Mesendoderm (in vitro differentiated cells): Measurements from ENCODE around the gene SIK1.

Experiments
- DNase-seq: peaks from one replicate; pipeline ENCODE4 v3.0.0; 2013
- H2AK5ac ChIP-seq: 2 replicates; pipeline ENCODE4 v1.6.1; 2013; ENCODE audit warnings: low read length, inconsistent platforms
- H2BK120ac ChIP-seq: 2 replicates; pipeline ENCODE4 v1.6.1; 2013; ENCODE audit warnings: low read depth, mild to moderate bottlenecking, low read length, moderate library complexity, mixed read lengths
- H2BK15ac ChIP-seq: replicated peaks from 2 replicates; pipeline ENCODE4 v1.6.1; 2013; ENCODE audit warnings: low read depth, mild to moderate bottlenecking, moderate library complexity
- H2BK5ac ChIP-seq: 2 replicates; pipeline ENCODE4 v1.6.1; 2013; ENCODE audit warnings: low read length, inconsistent platforms
- H3K18ac ChIP-seq: 2 replicates; pipeline ENCODE4 v1.6.1; 2013; ENCODE audit warnings: mild to moderate bottlenecking, low read length, mixed read lengths
- H3K23ac ChIP-seq: one replicate; pipeline ENCODE4 v1.6.1; 2013; ENCODE audit warnings: low read length
- H3K27ac ChIP-seq: 2 replicates; pipeline ENCODE4 v1.5.1; 2013; ENCODE audit warnings: low read depth, mild to moderate bottlenecking, inconsistent platforms, low read length, moderate library complexity
- H3K27me3 ChIP-seq: 2 replicates; pipeline ENCODE4 v1.6.1; 2013; ENCODE audit warnings: low read length, control low read depth, mild to moderate bottlenecking, inconsistent platforms; ENCODE audit not compliant: insufficient read depth, poor library complexity
- H3K36me3 ChIP-seq: 2 replicates; pipeline ENCODE4 v1.6.1; 2013; ENCODE audit warnings: low read length, inconsistent platforms; ENCODE audit not compliant: control insufficient read depth, insufficient read depth
- H3K4ac ChIP-seq: one replicate; pipeline ENCODE4 v1.6.1; 2013; ENCODE audit warnings: low read depth, mild to moderate bottlenecking, low read length, moderate library complexity
- H3K4me1 ChIP-seq: 2 replicates; pipeline ENCODE4 v1.6.1; 2013; ENCODE audit warnings: low read depth, low read length, inconsistent platforms; ENCODE audit not compliant: control insufficient read depth
- H3K4me2 ChIP-seq: 2 replicates; pipeline ENCODE4 v1.6.1; 2013; ENCODE audit warnings: low read length
- H3K4me3 ChIP-seq: 2 replicates; pipeline ENCODE4 v1.5.1; 2013; ENCODE audit warnings: mild to moderate bottlenecking, low read length
- H3K56ac ChIP-seq: one replicate; pipeline ENCODE4 v1.6.1; 2013; ENCODE audit warnings: low read length
- H3K79me1 ChIP-seq: 2 replicates; pipeline ENCODE4 v1.6.1; 2013; ENCODE audit warnings: low read length, inconsistent platforms
- H3K79me2 ChIP-seq: 2 replicates; pipeline ENCODE4 v1.6.1; 2013; ENCODE audit warnings: mild to moderate bottlenecking, low read length; ENCODE audit not compliant: control insufficient read depth, insufficient read depth
- H3K9ac ChIP-seq: 2 replicates; pipeline ENCODE4 v1.6.1; 2013; ENCODE audit warnings: low read length, inconsistent platforms
- H4K5ac ChIP-seq: one replicate; pipeline ENCODE4 v1.6.1; 2013; ENCODE audit warnings: low read length
- H4K8ac ChIP-seq: one replicate; pipeline ENCODE4 v1.6.1; 2013; ENCODE audit warnings: low read depth, mild to moderate bottlenecking, control low read depth, low read length, moderate library complexity
- WGBS: extraction: QIAGEN DNeasy Blood & Tissue Kit; methylation state at CpG from one replicate; pipeline ENCODE4 v1.1.7; 2013; ENCODE audit warnings: low lambda C conversion rate, missing lambda C conversion rate; ENCODE audit not compliant: insufficient coverage; ENCODE audit errors: extremely low coverage; 5-methylcytosine and 5-hydroxymethylcytosine counted together

The SIK1 gene

DNA sequence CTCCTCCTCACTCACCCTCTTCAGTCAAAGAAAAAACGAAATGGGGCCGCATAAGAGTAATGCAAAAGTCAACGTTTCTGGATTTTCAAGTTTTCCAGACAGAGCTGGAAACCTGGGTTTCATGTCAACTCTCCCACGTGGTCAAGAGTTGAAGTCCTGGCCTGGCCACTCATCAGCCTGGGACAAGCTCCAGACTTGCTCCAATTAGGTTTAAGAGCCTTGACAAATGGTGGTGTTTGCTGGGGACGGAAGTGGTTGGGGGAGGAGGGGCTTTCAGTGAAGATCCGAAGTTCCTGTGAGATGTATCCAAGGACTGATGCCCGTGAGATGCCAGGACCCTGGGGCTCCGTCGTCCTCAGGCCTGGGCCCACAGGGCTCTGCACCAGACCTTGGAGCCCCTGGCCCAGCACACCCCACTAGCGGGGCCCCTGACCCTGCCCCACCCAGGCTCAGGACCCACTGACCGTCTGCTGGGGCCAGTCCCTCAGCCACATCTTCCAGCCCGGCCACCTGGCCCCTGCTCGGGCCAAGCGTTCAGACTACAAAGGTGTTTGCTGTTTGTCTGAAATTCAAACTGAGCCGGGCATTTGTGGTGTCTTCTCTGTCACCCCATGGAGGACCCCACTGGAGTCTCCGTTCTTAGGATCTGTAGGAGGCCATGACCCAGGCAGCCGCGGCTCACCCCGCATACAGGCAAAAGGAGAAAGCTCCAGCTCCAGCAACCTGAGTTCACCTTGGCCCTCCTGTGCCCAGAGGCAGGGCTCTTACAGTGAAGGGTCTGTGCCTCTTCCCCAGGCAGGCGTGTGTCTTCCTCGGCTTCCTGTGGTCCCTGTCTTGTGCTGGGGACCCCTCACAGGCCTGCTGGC, 53.3 kb downstream of the SIK1 start:
- H3K56ac ChIP-seq = no peak overlapping the region
- H3K4me2 ChIP-seq = no peak overlapping the region
- DNase-seq = no peak
- no peak overlapping the region for H4K5ac ChIP-seq
- H3K18ac ChIP-seq = no peak overlapping the region
- no peak overlapping the region for H3K9ac ChIP-seq
- no peak overlapping the region for H4K8ac ChIP-seq
- WGBS = no CpG with 5 or more reads among the region's 21 CpGs
- no peak overlapping the region for H3K4ac ChIP-seq
- H3K36me3 ChIP-seq = no peaks in the 10 kb centered on the region
- no peak overlapping the region for H2AK5ac ChIP-seq
- no peaks in the 10 kb centered on the region for H3K79me1 ChIP-seq
- H3K4me1 ChIP-seq = no peaks in the 10 kb centered on the region
- H2BK120ac ChIP-seq = no peak overlapping the region
- H3K27ac ChIP-seq = no peak overlapping the region
- H3K23ac ChIP-seq = no peak overlapping the region
- H3K27me3 ChIP-seq = no peaks in the 10 kb centered on the region
- no peak overlapping the region for H2BK15ac ChIP-seq
- no peak overlapping the region for H2BK5ac ChIP-seq
- H3K79me2 ChIP-seq = no peaks in the 10 kb centered on the region
- no peak overlapping the region for H3K4me3 ChIP-seq

DNA sequence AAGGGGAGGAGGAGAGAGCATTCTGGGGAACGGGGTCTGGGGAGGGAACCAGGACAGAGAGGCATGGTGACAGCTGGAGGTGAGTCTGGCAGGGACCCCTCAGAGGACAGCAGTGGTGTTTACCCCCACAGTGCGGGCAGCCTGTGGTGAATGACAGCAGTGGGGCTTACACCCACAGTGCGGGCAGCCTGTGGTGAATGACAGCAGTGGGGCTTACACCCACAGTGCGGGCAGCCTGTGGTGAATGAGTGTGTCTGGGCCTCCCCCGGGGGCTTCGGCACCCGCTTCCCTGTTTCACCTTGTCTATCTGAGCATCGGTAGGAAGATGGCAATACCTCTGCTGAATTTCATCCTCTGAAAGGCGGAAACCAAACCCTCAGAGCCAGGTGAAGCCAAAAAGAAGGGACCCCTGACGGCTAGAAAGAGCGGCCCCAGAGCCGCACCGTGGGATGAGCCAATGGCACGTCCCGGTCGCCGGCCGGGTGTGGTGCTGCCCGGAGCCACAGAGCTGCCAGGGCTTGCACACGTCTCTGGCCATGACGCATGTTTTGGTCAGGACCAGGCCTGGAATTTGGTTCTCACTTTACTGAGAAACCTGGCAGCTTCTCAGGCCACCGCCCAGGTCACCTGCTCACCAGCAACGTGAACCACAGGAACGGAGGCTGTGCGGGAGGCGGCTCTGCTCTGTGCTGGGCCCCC, 54.1 kb downstream of the SIK1 start:
- no peaks in the 10 kb centered on the region for H3K27me3 ChIP-seq
- no peak overlapping the region for H2BK120ac ChIP-seq
- no peak overlapping the region for H3K9ac ChIP-seq
- H3K23ac ChIP-seq = no peak overlapping the region
- H2BK15ac ChIP-seq = no peak overlapping the region
- no peaks in the 10 kb centered on the region for H3K36me3 ChIP-seq
- no peak overlapping the region for H4K5ac ChIP-seq
- H3K18ac ChIP-seq = no peak overlapping the region
- H3K4me1 ChIP-seq = no peaks in the 10 kb centered on the region
- H3K79me1 ChIP-seq = no peaks in the 10 kb centered on the region
- no CpG with 5 or more reads among the region's 26 CpGs for WGBS
- no peak overlapping the region for H3K27ac ChIP-seq
- no peak overlapping the region for H3K4me3 ChIP-seq
- H3K56ac ChIP-seq = no peak overlapping the region
- no peak overlapping the region for H2BK5ac ChIP-seq
- no peaks in the 10 kb centered on the region for H3K79me2 ChIP-seq
- H3K4me2 ChIP-seq = no peak overlapping the region
- H2AK5ac ChIP-seq = no peak overlapping the region
- no peak overlapping the region for H4K8ac ChIP-seq
- no peak overlapping the region for H3K4ac ChIP-seq
- DNase-seq = no peak

DNA sequence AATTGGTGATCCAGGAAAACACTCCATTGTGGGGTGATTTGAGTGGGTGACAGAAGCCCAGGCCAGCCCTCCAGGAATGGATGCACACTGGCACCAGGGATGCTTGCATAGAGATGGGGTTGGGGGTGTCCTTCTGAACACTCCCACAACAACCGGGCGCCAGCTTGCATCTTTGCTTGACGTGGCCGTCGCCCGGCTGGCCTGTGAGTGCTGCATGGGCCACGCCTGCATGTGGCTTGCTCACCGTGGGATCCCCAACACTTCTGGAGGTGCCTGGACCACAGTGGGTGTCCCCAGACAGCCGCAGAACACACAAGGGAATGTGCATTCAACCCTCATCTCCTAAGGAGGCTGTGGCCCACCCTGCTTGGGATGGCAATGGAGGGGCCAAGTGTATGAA, 55.1 kb downstream of the SIK1 start:
- Histone ChIP-seq H3K4me3 (no peak overlapping the region), H3K18ac (no peak overlapping the region), H3K4me1 (no peaks in the 10 kb centered on the region), H2BK5ac (no peak overlapping the region), H2BK15ac (no peak overlapping the region), H3K79me1 (no peaks in the 10 kb centered on the region), H3K23ac (no peak overlapping the region), H4K8ac (no peak overlapping the region), H3K27me3 (no peaks in the 10 kb centered on the region), H3K4me2 (no peak overlapping the region), H3K56ac (no peak overlapping the region), H4K5ac (no peak overlapping the region), H3K4ac (no peak overlapping the region), H2AK5ac (no peak overlapping the region), H3K79me2 (no peaks in the 10 kb centered on the region), H3K9ac (no peak overlapping the region), H3K36me3 (no peaks in the 10 kb centered on the region), H3K27ac (no peak overlapping the region), H2BK120ac (no peak overlapping the region)
- no peak for DNase-seq
- WGBS = no CpG with 5 or more reads among the region's 9 CpGs

DNA sequence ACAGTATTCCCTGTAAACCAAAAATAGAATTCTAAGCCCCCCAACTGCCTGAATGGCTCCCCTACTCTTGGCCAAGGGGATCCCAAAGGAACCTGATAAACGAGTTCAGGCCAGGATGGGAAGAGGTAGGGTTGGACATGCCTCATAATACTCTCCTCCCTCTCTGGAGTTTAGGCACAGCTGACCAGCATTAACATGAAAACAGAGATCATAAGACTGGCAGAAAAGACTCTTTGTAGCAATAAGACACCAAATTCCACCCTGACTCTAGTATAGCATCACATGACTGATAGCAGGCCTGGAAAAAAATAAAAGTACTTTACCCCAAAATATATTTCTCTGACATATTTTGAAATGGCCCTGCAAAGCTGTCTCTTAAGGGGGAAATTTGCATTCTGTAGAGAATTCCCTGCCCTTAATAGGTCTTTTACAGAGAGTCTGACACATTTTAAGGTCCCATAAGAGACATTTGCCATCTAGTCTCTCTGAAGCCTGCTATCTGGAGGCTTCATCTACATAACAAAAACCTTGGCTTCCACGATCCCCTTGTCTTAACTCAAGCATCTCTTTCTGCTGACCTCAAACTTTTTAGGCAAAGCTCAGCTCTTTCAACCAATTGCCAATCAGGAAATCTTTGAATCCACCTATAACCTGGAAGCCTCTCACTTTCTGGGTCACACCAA, 55.9 kb downstream of the SIK1 start:
- Histone ChIP-seq H3K27me3 (no peaks in the 10 kb centered on the region), H3K27ac (no peak overlapping the region), H3K79me1 (no peaks in the 10 kb centered on the region), H3K79me2 (no peaks in the 10 kb centered on the region), H3K23ac (no peak overlapping the region), H3K4me3 (no peak overlapping the region), H3K56ac (no peak overlapping the region), H4K8ac (no peak overlapping the region), H2BK5ac (no peak overlapping the region), H3K18ac (no peak overlapping the region), H2BK15ac (no peak overlapping the region), H3K9ac (no peak overlapping the region), H3K36me3 (no peaks in the 10 kb centered on the region), H3K4me2 (no peak overlapping the region), H4K5ac (no peak overlapping the region), H3K4ac (no peak overlapping the region), H2AK5ac (no peak overlapping the region), H3K4me1 (no peaks in the 10 kb centered on the region), H2BK120ac (no peak overlapping the region)
- no CpG with 5 or more reads among the region's 2 CpGs for WGBS
- DNase-seq = no peak

DNA sequence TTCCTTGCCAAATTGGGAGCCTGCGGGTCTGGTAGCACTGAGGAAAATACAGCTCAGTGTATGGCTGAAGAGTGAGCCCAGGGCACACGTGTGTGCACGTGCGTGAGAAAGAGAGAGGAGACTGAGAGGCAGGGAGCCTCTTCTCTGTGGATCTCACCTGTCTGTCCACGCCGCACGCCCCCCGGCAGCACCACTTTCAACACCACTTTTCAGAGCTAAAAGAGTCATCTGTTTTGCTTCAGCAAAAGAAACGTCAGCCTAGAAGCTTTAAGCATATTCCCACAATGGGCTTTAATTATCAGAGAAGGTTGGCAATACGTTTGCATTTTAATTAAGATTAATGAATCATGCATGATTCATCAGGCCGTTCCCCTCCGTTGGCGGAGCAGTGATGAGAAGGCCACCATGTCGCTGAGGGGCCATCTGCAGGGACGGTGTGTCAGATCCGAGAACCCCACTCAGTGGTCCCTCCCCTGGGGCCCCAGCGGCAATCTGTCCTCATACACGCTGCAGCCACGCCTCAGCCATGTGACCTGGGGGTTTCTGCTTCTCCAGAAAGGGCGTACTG, 56.8 kb downstream of the SIK1 start:
- Histone ChIP-seq H3K4me2 (no peak overlapping the region), H3K4me1 (no peaks in the 10 kb centered on the region), H3K36me3 (no peaks in the 10 kb centered on the region), H3K18ac (no peak overlapping the region), H4K5ac (no peak overlapping the region), H3K27ac (no peak overlapping the region), H3K56ac (no peak overlapping the region), H3K9ac (no peak overlapping the region), H3K79me2 (no peaks in the 10 kb centered on the region), H2BK15ac (no peak overlapping the region), H2BK5ac (no peak overlapping the region), H3K4me3 (no peak overlapping the region), H3K23ac (no peak overlapping the region), H3K27me3 (no peaks in the 10 kb centered on the region), H2BK120ac (no peak overlapping the region), H3K79me1 (no peaks in the 10 kb centered on the region), H4K8ac (no peak overlapping the region), H2AK5ac (no peak overlapping the region), H3K4ac (no peak overlapping the region)
- WGBS = no CpG with 5 or more reads among the region's 20 CpGs
- no peak for DNase-seq
